ENCODE results near the gene STAB2.

DNA sequence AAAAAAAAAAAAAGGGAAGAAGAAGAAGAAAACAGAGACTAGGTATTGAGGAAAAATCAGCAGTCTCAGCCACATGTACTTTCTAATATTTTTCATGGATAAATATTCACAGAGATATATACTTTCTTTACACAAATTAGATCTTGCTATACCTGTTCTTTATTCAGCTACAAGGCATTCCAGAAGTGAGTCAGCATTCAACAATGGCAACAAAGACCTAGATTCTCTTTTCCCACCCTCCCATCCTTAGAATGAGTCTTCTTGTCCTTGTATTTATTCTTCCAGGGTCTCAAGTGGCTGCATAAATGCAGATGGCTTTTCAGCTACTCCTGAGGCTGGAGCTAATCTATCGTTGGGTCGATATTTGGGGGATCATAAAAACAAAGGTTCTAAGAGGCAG lies 160.9 kb downstream of the STAB2 start:
- TF ChIP-seq, protein P1, sequence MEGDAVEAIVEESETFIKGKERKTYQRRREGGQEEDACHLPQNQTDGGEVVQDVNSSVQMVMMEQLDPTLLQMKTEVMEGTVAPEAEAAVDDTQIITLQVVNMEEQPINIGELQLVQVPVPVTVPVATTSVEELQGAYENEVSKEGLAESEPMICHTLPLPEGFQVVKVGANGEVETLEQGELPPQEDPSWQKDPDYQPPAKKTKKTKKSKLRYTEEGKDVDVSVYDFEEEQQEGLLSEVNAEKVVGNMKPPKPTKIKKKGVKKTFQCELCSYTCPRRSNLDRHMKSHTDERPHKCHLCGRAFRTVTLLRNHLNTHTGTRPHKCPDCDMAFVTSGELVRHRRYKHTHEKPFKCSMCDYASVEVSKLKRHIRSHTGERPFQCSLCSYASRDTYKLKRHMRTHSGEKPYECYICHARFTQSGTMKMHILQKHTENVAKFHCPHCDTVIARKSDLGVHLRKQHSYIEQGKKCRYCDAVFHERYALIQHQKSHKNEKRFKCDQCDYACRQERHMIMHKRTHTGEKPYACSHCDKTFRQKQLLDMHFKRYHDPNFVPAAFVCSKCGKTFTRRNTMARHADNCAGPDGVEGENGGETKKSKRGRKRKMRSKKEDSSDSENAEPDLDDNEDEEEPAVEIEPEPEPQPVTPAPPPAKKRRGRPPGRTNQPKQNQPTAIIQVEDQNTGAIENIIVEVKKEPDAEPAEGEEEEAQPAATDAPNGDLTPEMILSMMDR (IDR thresholded peaks at IDR 0.05): no peak
- no peak for TF ChIP-seq ZFX (IDR thresholded peaks at IDR 0.05; ENCODE audit: borderline replicate concordance)
